HG02610 (cell line): Measurements from ENCODE around the gene CLEC16A.

Experiments
- ATAC-seq: cut with Tn5 transposase; IDR thresholded peaks from one replicate; pipeline ENCODE4 v1.9.1; 2021; ENCODE audit warnings: mild to moderate bottlenecking, moderate library complexity; ENCODE audit not compliant: unreplicated experiment

Gene CLEC16A

DNA sequence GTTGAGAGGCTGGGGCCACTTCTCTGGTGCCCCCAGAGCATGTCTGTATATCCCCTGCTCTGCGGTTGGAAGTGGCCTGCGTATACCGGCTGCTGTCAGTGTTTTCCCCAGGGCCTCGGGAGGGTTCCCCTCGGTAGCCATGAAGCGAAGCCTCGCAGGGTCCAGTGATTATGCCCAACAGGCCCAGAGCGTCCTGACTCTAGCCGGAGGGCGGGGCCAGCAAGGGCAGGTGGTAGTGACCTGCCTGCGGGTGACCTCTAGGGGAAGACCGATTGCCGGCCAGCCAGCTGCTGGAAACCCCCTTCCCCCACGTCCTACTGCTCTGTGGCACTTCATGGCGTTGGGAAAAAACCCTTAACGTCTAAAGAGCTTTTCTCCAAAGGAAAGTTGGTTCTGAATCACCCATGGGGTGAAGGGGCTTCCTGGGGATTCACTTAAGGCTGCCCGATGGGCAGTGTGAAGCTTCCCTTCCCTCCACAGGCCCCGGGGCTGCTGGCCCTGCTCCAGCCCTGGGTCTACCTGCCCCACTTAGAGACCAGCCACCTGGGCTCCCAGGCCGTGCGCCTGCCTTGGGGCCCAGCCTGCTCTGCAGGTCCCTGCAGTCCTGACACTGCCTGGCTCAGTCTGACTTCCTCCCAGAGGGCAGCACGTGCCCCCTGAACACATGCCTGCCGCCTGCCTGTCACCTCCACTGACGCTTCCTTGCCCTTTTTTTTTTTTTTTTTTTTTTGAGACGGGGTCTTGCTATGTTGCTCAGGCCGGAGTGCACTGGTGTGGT, 238.9 kb downstream of the CLEC16A start:
- ATAC-seq: peak; percentile 67

DNA sequence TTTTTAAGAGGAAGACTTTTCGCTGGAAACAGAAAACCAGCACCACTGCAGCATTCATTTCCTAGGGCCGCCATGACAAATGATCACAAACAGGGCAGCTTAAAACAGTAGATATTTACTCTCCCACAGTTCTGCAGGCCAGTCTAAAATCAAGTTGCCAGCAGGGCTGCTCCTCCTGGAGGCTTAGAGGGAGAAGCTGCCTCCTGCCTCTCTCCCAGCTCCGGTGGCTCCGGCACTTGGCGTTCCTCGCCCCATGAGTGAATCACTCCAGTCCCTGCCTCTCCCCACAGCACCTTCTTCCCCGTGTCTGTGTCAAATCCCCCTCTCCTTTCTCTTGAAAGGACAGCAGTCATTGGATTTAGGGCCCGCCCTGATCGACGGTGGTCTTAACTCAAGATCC, 239.6 kb downstream of the CLEC16A start:
- no peak for ATAC-seq

DNA sequence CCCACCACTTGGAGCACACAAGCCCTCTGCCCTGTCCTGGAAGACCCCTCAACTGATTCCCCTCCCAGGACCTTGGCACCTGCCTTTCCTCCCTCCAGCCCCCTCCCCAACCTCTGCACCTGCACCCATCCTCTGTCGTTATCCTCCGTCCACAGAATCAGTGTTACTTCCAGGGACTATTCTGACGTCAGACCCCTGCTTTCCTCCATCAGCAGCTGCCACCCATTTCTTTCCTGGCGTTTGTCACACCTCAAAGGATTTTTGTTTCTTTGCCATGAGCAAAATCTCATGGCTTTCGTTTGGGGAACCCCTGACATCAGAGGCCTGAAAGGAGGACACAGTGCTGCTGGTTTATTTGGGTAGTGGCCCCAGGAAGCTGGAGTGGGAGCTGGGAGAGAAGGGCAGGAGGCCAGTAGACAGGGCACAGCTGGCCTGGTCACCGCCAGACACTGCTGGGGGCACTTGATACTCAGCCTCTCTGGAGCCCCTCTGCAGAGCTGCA, 243.2 kb downstream of the CLEC16A start:
- ATAC-seq: no peak

DNA sequence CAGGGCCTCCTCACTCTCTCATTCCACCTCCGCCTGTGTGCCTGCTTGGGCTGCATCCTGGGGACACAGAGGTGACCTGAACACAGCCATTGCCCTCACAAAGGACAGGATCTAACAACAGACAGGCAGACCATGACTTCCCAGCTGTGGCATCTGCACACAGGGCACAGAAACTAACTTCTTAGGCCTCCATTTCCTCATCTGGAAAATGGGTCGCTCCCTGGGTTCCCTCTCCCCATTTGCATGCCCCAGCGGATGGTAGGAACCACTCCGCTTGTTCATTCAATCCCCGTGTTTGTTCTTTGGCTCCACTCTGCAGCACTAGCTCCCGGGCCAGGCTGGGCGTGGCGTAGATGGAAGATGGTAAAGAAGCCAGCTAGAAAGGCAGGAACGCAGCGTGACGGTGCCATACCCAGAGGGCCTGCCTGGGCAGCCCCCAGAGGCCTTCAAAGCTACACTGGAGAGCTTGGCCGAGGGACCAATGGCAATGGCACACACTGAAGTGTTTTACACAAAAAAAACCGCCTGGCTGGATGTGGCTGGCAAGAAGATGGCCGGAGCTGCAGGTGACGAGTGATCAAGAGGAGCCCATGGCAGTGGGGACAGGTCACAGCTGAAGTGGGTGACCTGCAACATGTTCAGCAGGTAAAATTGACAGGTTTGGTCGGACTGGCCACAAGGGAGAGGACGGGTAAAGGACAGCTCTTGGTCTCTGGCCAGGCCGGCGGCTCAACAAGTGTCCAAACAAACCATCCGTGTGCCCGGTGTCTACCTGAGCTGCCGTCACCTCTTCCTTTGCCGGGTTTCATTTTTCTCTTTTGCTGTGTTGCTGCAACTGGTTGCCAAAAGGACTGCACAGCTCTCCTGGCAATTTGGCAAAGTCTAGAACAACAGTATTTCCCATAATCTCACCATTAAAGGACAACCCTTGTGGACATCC, 244.7 kb downstream of the CLEC16A start:
- ATAC-seq: no peak

DNA sequence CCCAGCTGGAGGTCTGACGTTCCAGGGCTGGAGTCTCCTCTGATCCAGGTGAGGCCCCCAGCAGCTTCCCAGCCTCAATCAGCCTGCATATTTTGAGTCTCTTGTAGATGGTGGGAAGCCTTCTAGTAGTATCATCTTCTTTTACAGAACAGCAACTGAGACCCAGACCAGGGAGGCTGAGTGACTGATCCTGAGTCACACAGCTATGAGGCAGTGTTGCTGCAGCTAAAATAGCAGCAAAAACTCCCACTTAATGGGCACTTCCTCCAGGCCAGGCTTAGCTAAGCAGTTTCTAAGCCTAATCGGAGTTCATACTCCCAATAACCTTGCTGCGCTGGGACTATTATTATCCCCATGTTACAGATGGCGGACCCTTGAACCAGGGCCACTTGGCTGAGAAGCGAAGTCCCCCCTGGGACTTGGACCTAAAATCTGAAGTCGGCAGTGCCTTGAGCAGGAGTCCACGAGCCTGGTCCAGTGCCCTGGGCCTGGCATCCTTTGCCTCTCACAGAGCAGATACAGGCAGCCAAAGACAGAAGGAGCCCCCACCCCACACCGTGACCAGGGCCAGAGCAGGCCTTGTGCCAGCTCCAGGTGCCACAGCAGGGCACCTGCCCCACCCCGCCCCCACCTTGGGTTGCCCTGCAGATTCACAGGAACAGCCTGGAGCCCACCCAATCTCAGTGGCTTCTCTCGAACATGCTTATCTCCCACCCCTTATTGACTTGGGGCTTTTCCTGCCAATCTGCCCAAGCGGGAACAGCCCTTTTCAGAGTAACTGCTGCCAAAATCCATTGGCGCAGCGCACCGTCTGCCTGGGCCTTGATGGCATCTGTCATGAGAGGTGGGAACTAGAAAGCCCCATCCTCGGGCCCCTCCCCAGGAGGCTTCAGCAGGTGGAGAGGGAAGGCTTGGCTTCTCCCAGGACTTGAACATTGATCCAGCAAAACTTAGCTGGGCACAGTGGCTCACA, 246.5 kb downstream of the CLEC16A start:
- no peak for ATAC-seq

DNA sequence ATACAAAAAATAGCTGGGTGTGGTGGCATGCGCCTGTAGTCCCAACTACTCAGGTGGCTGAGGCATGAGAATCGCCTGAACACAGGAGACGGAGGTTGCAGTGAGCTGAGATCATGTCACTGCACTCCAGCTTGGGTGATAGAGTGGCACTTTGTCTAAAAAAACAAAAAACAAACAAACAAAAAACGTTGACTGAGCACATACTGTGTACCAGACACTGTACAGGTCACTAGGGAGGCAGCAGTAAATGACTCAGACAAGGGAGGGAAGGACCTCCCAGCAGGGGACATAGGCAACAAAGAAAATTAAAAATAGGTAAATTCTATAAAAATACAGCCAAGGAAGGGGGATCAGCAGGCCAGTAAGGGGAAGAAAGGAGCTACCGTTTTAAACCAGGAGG, 247.3 kb downstream of the CLEC16A start:
- no peak for ATAC-seq

DNA sequence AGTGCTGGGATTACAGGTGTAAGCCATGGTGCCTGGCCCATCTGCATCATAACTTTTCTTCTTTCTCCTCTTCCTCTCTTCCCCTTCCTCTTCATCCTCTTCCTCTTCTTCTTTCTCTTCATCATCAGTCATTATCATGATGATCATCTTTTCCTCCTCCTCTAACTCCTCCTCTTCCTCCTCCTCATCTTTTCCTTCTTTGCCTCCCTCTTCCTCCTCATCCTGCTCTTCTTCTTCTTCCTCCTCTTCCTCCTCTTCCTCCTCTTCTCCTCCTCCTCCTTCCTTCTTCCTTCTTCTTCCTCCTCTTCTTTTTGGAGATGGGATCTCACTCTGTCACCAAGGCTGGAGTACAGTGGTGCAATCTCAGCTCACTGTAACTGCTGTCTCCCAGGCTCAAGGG, 249.1 kb downstream of the CLEC16A start:
- ATAC-seq: no peak

DNA sequence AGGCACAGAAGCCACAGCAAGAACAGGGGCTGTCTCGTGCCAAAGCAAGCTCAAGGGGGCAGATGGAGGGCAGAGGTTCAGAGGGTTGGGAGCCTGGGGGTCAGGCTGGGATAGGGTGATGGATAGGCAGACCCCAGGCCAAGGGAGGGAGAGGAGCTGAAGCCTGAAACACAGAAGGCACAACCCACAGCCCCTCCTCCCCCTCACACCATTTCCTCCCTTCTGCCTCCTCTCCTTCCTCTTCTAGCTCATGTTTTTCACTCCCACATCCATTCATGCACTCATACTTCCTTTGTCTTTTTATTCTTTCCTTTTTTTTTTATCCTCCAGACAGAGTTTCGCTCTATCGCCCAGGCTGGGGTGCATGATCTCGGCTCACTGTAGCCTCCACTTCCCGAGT, 250.5 kb downstream of the CLEC16A start:
- ATAC-seq: no peak

DNA sequence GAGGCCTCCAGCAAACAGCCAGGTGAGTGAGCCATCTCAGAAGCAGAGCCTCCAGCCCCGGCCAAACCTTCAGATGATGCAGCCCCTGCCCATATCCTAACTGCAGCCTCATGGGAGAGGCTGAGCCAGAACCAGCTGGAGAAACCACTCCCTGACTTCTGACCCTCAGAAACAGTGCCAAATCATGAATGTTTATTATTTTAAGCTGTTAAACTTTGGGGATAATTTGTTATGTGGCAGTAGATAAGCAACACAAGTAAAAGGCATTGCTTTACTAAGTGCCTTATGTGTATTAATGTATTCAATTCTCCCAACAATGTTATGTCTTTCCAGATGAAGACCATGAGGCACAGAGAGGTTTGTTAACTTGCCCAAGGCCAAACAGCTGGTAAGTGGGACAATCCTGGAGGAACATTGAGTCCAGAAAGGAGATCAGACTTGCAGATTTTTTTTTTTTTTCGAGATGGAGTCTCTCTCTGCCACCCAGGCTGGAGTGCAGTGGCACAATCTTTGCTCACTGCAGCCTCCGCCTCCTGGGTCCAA, 252.0 kb downstream of the CLEC16A start:
- no peak for ATAC-seq

DNA sequence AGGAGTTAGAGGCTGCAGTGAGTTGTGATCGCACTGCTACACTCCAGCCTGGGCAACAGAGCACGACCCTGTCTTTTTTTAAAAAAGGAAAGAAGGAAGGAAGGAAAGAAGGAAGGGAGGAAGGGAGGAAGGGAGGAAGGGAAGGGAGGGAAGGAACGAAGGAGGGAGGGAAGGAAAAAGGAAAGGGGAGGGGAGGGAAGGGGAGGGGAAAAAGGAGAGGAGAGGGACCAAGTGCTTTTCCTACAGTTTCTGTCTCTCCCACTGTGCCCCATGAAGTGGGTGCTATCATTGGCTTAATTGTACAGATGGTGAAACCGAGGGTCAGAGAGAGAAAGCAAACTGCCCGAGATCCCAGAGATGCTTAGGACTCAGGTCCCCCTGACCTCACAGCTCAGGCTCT, 254.0 kb downstream of the CLEC16A start:
- ATAC-seq: no peak

DNA sequence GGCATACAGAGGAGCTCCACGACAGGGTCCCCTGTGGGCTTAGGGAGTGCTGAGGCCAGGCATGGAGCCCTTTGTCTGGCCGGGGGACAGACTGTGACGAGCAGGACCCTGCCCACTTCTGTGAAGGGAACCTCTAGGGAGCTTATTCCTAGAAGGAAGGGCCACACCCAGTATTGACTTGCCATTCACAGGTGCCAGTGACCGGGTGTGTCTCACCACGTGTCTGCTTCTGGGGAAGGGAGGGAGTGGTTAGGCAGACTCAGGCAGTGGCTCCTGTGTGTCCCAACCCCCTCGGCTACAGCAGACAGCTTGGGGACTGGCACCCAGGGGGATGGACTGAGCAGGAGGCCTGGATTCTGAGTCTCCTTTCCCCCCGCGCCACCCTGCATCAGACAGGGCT, 254.5 kb downstream of the CLEC16A start:
- no peak for ATAC-seq

DNA sequence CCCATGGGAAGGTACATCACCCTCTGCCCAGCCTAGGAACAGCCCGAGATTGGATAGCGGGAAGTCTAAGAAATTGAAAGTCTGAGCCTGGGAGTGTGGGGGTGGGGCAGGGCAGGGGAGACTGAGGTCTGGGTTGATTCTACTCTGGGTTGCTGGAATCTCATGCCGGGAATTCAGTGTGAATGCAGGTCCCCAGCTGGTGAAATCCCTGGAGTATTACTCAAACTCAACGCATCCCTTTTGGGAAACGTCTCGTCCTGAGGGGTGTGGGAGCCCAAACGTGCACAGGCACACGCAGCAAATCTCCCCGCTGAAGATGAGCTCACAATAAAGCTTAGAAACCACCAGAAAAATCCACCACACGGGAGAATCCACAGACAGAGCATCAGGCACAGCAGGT, 256.2 kb downstream of the CLEC16A start:
- ATAC-seq: no peak

DNA sequence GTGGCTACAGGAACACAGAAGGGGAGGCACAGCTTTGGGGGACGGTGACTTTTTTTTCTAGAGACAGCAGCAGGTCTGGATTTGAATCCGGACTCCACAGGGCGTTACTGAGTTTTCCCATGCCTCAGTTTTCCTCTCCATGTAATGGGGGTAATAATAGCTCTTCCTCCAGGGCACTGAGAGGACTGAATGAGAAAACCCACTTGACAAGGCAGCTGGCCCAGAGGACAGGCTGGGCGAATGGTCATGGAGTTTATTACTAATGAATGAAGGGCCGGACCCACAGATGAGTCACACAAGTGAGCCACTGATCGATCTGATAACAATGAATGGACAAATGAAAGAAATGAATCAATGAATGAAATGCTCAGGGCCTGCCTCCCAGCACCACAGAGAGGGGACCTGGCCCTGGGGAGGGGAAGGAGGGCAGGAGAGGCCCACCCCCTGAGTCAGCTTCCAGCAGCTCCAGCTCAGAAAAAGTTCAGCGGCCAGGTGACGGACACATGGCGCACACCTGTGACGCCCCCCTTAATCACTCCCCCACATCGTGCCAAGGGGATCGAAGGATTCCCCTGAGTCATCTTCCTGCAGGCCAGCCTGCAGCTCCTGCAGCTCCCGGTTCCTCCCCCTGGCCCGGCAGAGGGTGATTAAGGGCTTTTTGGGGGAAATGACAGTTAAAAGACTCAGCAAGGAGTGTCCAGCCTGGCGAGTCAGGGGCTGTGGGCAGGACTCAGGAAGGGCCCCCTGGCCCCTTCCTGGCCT, 257.3 kb downstream of the CLEC16A start:
- ATAC-seq: no peak

DNA sequence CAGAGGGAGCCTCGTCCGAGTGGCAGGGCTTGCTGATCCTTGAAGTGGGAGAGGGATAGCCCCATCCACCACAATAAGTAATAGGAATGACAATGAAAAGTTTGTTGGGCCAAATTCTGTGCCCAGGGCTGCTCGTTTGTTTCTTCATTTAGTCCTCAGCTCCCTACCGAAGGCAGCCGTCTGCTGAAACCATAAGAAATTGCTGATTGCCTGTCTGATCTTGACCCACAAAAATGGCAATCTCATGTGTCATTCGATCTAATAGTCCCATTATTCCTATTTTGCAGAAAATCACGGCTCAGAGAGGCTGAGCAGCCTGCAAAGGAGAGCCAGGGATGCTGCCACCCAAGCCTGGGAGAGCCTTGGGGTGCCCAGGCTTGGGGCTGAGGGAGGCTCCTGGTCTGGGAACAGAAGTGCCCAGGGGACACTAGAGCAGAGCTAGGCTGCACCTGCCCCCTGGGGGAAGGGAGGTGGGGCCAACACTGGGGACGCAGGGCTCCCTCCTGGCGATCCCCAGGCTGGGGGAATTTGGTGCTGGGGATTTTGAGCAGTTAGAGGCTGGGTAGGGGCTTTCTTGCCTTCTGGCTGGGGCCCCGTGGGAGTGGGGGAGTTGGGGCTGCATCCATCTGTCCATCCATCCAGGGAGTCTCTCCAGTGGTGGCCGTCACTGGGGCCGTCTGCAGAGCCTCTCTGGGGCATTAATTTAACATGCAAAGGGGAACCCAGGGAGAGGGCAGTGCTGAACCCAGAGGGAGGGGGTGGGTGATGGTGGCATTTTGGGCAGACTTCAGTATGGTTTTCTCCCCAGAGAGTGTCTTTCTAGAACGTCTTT, 258.1 kb downstream of the CLEC16A start:
- peak; percentile 43 for ATAC-seq

DNA sequence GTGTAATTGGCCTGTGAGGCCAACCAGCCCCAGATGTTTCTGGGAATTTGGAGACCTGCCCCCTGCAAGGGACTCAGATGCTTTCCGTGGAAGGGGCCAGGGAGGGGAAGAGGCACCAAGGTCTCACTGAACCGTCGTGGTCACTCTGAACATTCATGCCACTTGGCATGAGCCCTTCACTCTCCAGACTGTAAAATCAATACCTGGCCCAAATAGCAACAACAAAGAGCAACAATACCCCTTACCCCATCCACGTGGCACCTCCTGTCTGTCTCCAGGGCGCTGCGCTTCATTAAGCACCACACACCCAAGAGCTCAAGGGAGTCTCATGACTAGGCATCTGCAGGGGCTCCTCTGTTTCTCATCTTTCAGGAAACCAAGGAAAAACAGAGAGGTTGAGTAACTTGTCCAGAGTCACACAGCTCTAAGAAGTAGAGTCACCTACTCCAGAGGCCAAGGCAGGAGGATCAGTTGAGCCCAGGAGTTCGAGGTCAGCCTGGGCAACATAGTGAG, 258.8 kb downstream of the CLEC16A start:
- ATAC-seq: no peak

DNA sequence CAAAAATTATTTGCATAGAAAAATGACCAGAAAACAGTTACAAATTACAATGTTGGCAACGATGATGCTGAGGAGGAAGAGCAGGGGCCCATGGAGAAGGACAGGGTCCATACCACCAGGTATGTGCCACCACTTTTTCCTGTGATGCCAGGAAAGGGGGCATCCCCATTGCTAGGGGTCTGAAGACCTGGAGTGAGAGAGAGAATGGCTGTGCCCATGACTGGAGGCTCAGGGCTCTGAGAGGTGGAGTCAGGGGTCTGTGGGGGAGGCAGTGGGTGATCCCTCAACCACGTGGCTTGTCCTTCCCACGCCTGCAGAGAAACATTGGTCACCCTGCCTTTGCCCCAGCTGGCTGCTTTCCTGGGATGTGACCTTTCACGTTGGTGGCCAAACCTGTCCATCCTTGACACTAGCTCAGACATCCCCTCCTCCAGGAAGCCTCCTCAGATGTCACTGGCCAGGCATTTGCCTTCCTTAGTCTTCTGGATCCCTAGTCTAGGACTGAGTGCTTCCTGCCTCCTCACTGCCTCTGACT, 260.2 kb downstream of the CLEC16A start:
- no peak for ATAC-seq

DNA sequence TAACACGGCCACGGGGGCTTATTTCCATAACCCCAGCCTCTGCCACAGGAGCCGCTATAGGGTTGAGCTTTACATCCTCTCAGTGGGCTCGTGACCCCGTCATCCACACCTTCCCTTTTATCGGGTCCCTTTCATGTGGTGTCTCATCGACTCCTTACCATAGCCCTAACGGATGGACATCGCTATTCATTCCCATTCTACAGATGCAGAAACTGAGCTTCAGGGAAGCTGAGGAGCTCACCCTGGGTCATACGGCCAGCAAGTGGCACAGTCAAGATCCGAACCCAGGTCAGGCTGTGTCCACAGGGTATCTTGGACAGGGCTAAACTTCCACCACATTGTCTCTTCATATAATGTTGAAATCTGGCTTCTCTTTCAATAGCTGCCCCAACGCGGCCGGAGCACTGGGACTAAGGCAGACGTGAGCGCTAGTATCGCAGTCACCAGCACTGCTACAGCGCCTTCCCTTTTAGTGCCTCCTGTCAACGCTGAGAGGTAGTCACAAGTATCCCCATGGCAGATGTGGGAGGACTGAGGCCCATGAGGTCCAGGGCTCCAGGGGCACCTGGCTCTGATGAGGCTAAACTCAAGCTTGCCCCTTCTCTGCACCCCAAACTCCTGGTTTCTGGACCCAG, 260.8 kb downstream of the CLEC16A start:
- ATAC-seq: no peak
